ENCODE measurements around the gene CWF19L1.

- TF ChIP-seq CTCF (conservative IDR thresholded peaks at IDR 0.05) (no peak), ZFX (IDR thresholded peaks at IDR 0.05) (no peak)
These were observed 29.0 kb downstream of the CWF19L1 start for GRCh38 chr10:100238429-100238828.
